Lower leg skin (tissue), 3 donors: ENCODE measurements around the gene CYP17A1.

ENCODE experiments used
- POLR2A ChIP-seq, 2 donors: fragments of 450-650 bp; IDR thresholded peaks; one replicate each; pipeline ENCODE4 v1.6.1; 2016 to 2017; ENCODE audit warnings: antibody characterized with exemption in 2 of 2, mild to moderate bottlenecking in 1 of 2, moderate library complexity in 1 of 2
- TF ChIP-seq, protein P1 (sequence below), 3 donors: fragments of 450-650 bp; IDR thresholded peaks; one replicate each; pipeline ENCODE4 v1.5.1; 2016; ENCODE audit warnings: antibody characterized with exemption in 3 of 3, mild to moderate bottlenecking in 3 of 3, moderate library complexity in 2 of 3

DNA sequence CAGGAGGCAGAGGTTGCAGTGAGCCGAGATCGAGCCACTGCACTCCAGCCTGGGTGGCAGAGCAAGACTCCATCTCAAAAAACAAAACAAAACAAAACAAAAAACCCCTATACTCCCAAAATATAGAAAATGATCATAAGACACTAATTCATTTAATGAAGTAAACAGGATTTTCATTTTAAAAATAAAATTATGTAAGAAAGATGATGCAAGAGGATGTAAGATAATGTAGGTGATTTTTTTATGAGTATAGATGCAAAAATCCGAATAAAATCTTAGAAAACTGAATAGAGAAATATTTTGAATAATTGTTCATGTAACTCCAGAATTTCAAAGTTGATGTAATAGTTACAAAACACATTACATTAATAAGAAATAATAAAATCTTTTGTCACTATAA, 28.4 kb upstream of the CYP17A1 start:
- TF ChIP-seq, protein P1, sequence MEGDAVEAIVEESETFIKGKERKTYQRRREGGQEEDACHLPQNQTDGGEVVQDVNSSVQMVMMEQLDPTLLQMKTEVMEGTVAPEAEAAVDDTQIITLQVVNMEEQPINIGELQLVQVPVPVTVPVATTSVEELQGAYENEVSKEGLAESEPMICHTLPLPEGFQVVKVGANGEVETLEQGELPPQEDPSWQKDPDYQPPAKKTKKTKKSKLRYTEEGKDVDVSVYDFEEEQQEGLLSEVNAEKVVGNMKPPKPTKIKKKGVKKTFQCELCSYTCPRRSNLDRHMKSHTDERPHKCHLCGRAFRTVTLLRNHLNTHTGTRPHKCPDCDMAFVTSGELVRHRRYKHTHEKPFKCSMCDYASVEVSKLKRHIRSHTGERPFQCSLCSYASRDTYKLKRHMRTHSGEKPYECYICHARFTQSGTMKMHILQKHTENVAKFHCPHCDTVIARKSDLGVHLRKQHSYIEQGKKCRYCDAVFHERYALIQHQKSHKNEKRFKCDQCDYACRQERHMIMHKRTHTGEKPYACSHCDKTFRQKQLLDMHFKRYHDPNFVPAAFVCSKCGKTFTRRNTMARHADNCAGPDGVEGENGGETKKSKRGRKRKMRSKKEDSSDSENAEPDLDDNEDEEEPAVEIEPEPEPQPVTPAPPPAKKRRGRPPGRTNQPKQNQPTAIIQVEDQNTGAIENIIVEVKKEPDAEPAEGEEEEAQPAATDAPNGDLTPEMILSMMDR (IDR thresholded peaks at IDR 0.05): no peak
- TF ChIP-seq POLR2A (IDR thresholded peaks at IDR 0.05): no peak
